CD4-positive, alpha-beta T cell (primary cell): ENCODE measurements around the gene SDHAF2. TPM values are rescaled to one million over a fixed set of nuclear protein-coding genes. Genes with fewer than 3 reads are reported as not detected.

Experiments
- ATAC-seq: fragments of 200-7000 bp; cut with Tn5 transposase; one replicate; pipeline ENCODE4 v1.10.0; 2022; ENCODE audit warnings: mild to moderate bottlenecking; ENCODE audit not compliant: poor library complexity
- CTCF ChIA-PET: fragments of 350-600 bp; sonication (Branson Sonifier 250); formaldehyde crosslinking; loops from one replicate; lab custom pipeline; 2021; ENCODE audit warnings: antibody characterized with exemption, inconsistent platforms; lab: Charles Lee
- POLR2A ChIA-PET: fragments of 350-600 bp; sonication (Branson Sonifier 250); formaldehyde crosslinking; loops from one replicate; lab custom pipeline; 2021; ENCODE audit warnings: antibody characterized with exemption, inconsistent platforms; lab: Charles Lee
- DNase-seq, 14 experiments: peaks; one replicate each; pipeline ENCODE4 v3.0.0-alpha.2; 2013 to 2020; ENCODE audit warnings: mixed read lengths in 2 of 14
- H3K27ac ChIP-seq, 2 donors: one replicate each; pipeline versions ENCODE4 v1.5.1 to v1.7.0; 2013; ENCODE audit warnings: low read length in 2 of 2, low read depth in 1 of 2, mild to moderate bottlenecking in 1 of 2
- H3K27me3 ChIP-seq, 2 experiments: 1 replicate in 1 of 2; 2 replicates in 1 of 2; pipeline versions ENCODE4 v1.6.1 to v1.7.0; 2013; ENCODE audit warnings: low read length in 2 of 2, control low read depth in 1 of 2, mild to moderate bottlenecking in 1 of 2, moderate library complexity in 1 of 2; ENCODE audit not compliant: insufficient read depth in 2 of 2, control insufficient read depth in 1 of 2
- H3K36me3 ChIP-seq: one replicate; pipeline ENCODE4 v1.6.1; 2013; ENCODE audit warnings: low read length, control low read depth; ENCODE audit not compliant: insufficient read depth
- H3K4me1 ChIP-seq: one replicate; pipeline ENCODE4 v1.6.1; 2013; ENCODE audit warnings: low read length, control low read depth; ENCODE audit not compliant: insufficient read depth
- H3K4me3 ChIP-seq: one replicate; pipeline ENCODE4 v1.5.1; 2013; ENCODE audit warnings: mild to moderate bottlenecking, low read length, moderate library complexity
- H3K9me3 ChIP-seq, 2 experiments: 1 replicate in 1 of 2; 2 replicates in 1 of 2; pipeline versions ENCODE4 v1.6.1 to v1.7.0; 2013; ENCODE audit warnings: low read length in 2 of 2, mild to moderate bottlenecking in 2 of 2, control low read depth in 1 of 2, moderate library complexity in 1 of 2; ENCODE audit not compliant: control insufficient read depth in 1 of 2, insufficient read depth in 1 of 2
- H3K27ac Mint-ChIP-seq: one replicate; pipeline ENCODE4 v1.8.0; 2020; ENCODE audit warnings: mixed read lengths
- H3K27me3 Mint-ChIP-seq: one replicate; pipeline ENCODE4 v1.8.0; 2021; ENCODE audit warnings: mixed read lengths
- H3K36me3 Mint-ChIP-seq: one replicate; pipeline ENCODE4 v1.8.0; 2021; ENCODE audit warnings: low read depth, mixed read lengths
- H3K4me1 Mint-ChIP-seq: one replicate; pipeline ENCODE4 v1.8.0; 2021; ENCODE audit warnings: low read depth, mixed read lengths
- H3K4me3 Mint-ChIP-seq: one replicate; pipeline ENCODE4 v1.8.0; 2020; ENCODE audit warnings: mild to moderate bottlenecking, mixed read lengths
- H3K9me3 Mint-ChIP-seq: one replicate; pipeline ENCODE4 v1.8.0; 2020; ENCODE audit warnings: mixed read lengths
- intact Hi-C, 2 experiments: fragments of 100-400 bp; cut with DNase I in 1 of 2; cut with micrococcal nuclease in 1 of 2; formaldehyde crosslinking; loops; one replicate each; pipeline versions ENCODE4 v1.15.1 to v1.9.0; 2023 to 2025; cut with DNase I, micrococcal nuclease
- total RNA-seq, 174 experiments: library from RNA in 2 of 174; stranded (reverse) in 2 of 174; gene quantifications; one replicate each; pipeline ENCODE4 v1.2.3 and lab custom pipeline; 2021 to 2026
- TF ChIP-seq, protein P1 (sequence below): fragments of 200-600 bp; IDR thresholded peaks from one replicate; pipeline ENCODE4 v1.8.0; 2022; ENCODE audit warnings: antibody characterized with exemption, mild to moderate bottlenecking

SDHAF2 gene
- total RNA-seq, 2 experiments from 2014 or later = 28.7 to 33.0 TPM

GRCh38 chr11:61392981-61393595, 36.8 kb upstream of the SDHAF2 start:
- Mint-ChIP-seq H3K4me1 (peaks cover 23% of the 10 kb centered on the region), H3K4me3 (peak overlapping the region; percentile 98), H3K27me3 (no peaks in the 10 kb centered on the region), H3K36me3 (peaks cover 35% of the 10 kb centered on the region), H3K9me3 (no peaks in the 10 kb centered on the region), H3K27ac (peak overlapping the region; percentile 99)
- TF ChIP-seq, protein P1, sequence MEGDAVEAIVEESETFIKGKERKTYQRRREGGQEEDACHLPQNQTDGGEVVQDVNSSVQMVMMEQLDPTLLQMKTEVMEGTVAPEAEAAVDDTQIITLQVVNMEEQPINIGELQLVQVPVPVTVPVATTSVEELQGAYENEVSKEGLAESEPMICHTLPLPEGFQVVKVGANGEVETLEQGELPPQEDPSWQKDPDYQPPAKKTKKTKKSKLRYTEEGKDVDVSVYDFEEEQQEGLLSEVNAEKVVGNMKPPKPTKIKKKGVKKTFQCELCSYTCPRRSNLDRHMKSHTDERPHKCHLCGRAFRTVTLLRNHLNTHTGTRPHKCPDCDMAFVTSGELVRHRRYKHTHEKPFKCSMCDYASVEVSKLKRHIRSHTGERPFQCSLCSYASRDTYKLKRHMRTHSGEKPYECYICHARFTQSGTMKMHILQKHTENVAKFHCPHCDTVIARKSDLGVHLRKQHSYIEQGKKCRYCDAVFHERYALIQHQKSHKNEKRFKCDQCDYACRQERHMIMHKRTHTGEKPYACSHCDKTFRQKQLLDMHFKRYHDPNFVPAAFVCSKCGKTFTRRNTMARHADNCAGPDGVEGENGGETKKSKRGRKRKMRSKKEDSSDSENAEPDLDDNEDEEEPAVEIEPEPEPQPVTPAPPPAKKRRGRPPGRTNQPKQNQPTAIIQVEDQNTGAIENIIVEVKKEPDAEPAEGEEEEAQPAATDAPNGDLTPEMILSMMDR = peak; percentile 51
- peak in 9 of 14 experiments; percentile 3 to 65 (median 14) for DNase-seq
- intact Hi-C loops = loop anchor here (2.0 to 10.0 kb wide), 3 partner anchors 34 to 138 kb away; partner anchors contain the start of gene CPSF7 (in 2 of the 2)
- Histone ChIP-seq H3K27ac (peak overlapping the region; percentile 79 to 89), H3K36me3 (peaks cover 14% of the 10 kb centered on the region), H3K4me3 (peak overlapping the region; percentile 76), H3K9me3 (no peaks in the 10 kb centered on the region), H3K27me3 (no peaks in the 10 kb centered on the region), H3K4me1 (peaks cover 28% of the 10 kb centered on the region)
- peak; percentile 59 for ATAC-seq
- CTCF ChIA-PET = interaction anchor here (0.7 to 4.1 kb wide), 14 partner anchors 7 to 562 kb away, joined by 3 to 42 read pairs (median 4); partner anchors contain the start of genes CPSF7, CYB561A3, DDB1 and SDHAF2
- POLR2A ChIA-PET = interaction anchor here (0.7 to 4.0 kb wide), 14 partner anchors 8 to 1488 kb away, joined by 3 to 44 read pairs (median 4); partner anchors contain the start of genes CPSF7, CYB561A3, DDB1 and PRPF19

GRCh38 chr11:61401173-61401572, 28.8 kb upstream of the SDHAF2 start:
- Mint-ChIP-seq H3K36me3 (peaks cover 79% of the 10 kb centered on the region), H3K9me3 (no peaks in the 10 kb centered on the region), H3K4me3 (no peak overlapping the region), H3K4me1 (no peaks in the 10 kb centered on the region), H3K27ac (peak overlapping the region; percentile 74), H3K27me3 (no peaks in the 10 kb centered on the region)
- TF ChIP-seq, protein P1 = no peak
- Histone ChIP-seq H3K9me3 (no peaks in the 10 kb centered on the region), H3K36me3 (peaks cover 52% of the 10 kb centered on the region), H3K27me3 (no peaks in the 10 kb centered on the region), H3K27ac (no peak overlapping the region), H3K4me1 (no peaks in the 10 kb centered on the region), H3K4me3 (no peak overlapping the region)
- CTCF ChIA-PET = interaction anchor here (1.2 to 2.6 kb wide), 4 partner anchors 8 to 65 kb away, joined by 3 to 13 read pairs (median 8); partner anchors contain the start of genes CPSF7 and TMEM216
- DNase-seq (no peak), ATAC-seq (no peak)
- POLR2A ChIA-PET = interaction anchor here (0.7 to 1.7 kb wide), 4 partner anchors 8 to 68 kb away, joined by 3 to 9 read pairs (median 4); partner anchors contain the start of genes CYB561A3, TMEM138 and TMEM216
- intact Hi-C loops = no loop called here

- no peak overlapping the region for H3K4me3 Mint-ChIP-seq
- H3K9me3 Mint-ChIP-seq = no peaks in the 10 kb centered on the region
- peaks cover 83% of the 10 kb centered on the region for H3K36me3 Mint-ChIP-seq
- ChIA-PET CTCF (interaction anchor here (0.9 to 2.6 kb wide), 5 partner anchors 9 to 65 kb away, joined by 3 to 13 read pairs (median 5); partner anchors contain the start of genes CPSF7 and TMEM216), POLR2A (interaction anchor here (0.8 to 1.7 kb wide), 5 partner anchors 9 to 39 kb away, joined by 3 to 9 read pairs (median 4); partner anchors contain the start of genes CPSF7, CYB561A3, SDHAF2 and TMEM138)
- no peaks in the 10 kb centered on the region for H3K4me1 ChIP-seq
- H3K27me3 Mint-ChIP-seq = no peaks in the 10 kb centered on the region
- H3K9me3 ChIP-seq = no peaks in the 10 kb centered on the region
- no peak for DNase-seq
- peaks cover 55% of the 10 kb centered on the region for H3K36me3 ChIP-seq
- no peak overlapping the region for H3K4me3 ChIP-seq
- no peak overlapping the region for H3K27ac ChIP-seq
- ATAC-seq = no peak
- TF ChIP-seq, protein P1 = no peak
- no peaks in the 10 kb centered on the region for H3K4me1 Mint-ChIP-seq
- H3K27me3 ChIP-seq = no peaks in the 10 kb centered on the region
- intact Hi-C loops = no loop called here
- peak overlapping the region; percentile 79 for H3K27ac Mint-ChIP-seq
Measured at GRCh38 chr11:61401573-61401972, 28.4 kb upstream of the SDHAF2 start.
